Sigmoid colon (tissue), 7 donors: Measurements from ENCODE around the gene HOXB8. TPM values are rescaled to one million over a fixed set of nuclear protein-coding genes. Genes with fewer than 3 reads are reported as not detected.

ENCODE experiments used
- DNase-seq: peaks from one replicate; pipeline ENCODE4 v3.0.0-alpha.2; 2019
- H3K27ac ChIP-seq, 4 donors: fragments of 200-600 bp; sonication (generic); one replicate each; pipeline ENCODE4 v1.5.1; 2016 to 2019; ENCODE audit warnings: mild to moderate bottlenecking in 1 of 4
- H3K27me3 ChIP-seq, 3 donors: fragments of 200-600 bp; sonication (generic); one replicate each; pipeline ENCODE4 v1.5.1; 2019; ENCODE audit warnings: mild to moderate bottlenecking in 1 of 3
- H3K36me3 ChIP-seq, 4 donors: fragments of 200-600 bp; sonication (generic); one replicate each; pipeline ENCODE4 v1.5.1; 2016 to 2019
- H3K4me1 ChIP-seq, 4 donors: fragments of 200-600 bp; sonication (generic); one replicate each; pipeline ENCODE4 v1.5.1; 2017 to 2019
- H3K4me3 ChIP-seq, 4 donors: fragments of 200-600 bp; sonication (generic); one replicate each; pipeline ENCODE4 v1.5.1; 2017 to 2019; ENCODE audit warnings: mild to moderate bottlenecking in 2 of 4, moderate library complexity in 1 of 4
- H3K9me3 ChIP-seq, 4 donors: fragments of 200-600 bp in 3 of 4; sonication (generic) in 3 of 4; one replicate each; pipeline versions ENCODE4 v1.5.1 to v1.6.1; 2013 to 2019
- EP300 ChIP-seq, 4 donors: sonication (generic); formaldehyde crosslinking; IDR thresholded peaks; one replicate each; pipeline ENCODE4 v1.6.1; 2017; ENCODE audit warnings: antibody characterized with exemption in 4 of 4
- POLR2A ChIP-seq, 2 donors: fragments of 450-650 bp; IDR thresholded peaks; one replicate each; pipeline ENCODE4 v1.6.1; 2016; ENCODE audit warnings: antibody characterized with exemption in 2 of 2, mild to moderate bottlenecking in 2 of 2, moderate library complexity in 2 of 2
- POLR2AphosphoS5 ChIP-seq, 4 donors: sonication (generic); formaldehyde crosslinking; IDR thresholded peaks; one replicate each; pipeline ENCODE4 v1.6.1; 2017; ENCODE audit warnings: antibody characterized with exemption in 4 of 4
- WGBS, 2 donors: extraction: QIAGEN DNeasy Blood & Tissue Kit; methylation state at CpG; one replicate each; pipeline ENCODE4 v1.1.7; 2013; 5-methylcytosine and 5-hydroxymethylcytosine counted together
- intact Hi-C: fragments of 100-400 bp; cut with DNase I; formaldehyde crosslinking; loops from one replicate; pipeline ENCODE4 v1.15.1; 2023
- polyA plus RNA-seq, 3 donors: library from polyadenylated mRNA; stranded (reverse); fragments of 200-250 nt; gene quantifications; one replicate each; pipeline ENCODE4 v1.2.3, GENCODE V29; 2013
- total RNA-seq, 4 donors: library from RNA; depleted of rRNA; stranded (reverse); fragments of >200 nt; gene quantifications; one replicate each; pipeline ENCODE4 v1.1.0, GENCODE V29; 2016
- TF ChIP-seq, protein P1 (sequence below), 4 experiments: fragments of 450-650 bp in 3 of 4; fragments of 200-600 bp in 1 of 4; IDR thresholded peaks; one replicate each; pipeline ENCODE4 v1.5.1; 2016 to 2019; ENCODE audit warnings: antibody characterized with exemption in 4 of 4, mild to moderate bottlenecking in 3 of 4, moderate library complexity in 2 of 4
- donor health status: healthy with polysubstance abuse.
- donor health status: Bipolar disorder and iron deficiency.
- donor health status: healthy.

Gene HOXB8
- total and polyA plus RNA-seq, 7 donors = 0.68 to 3.4 (median 2.2) TPM; not detected in 3

DNA sequence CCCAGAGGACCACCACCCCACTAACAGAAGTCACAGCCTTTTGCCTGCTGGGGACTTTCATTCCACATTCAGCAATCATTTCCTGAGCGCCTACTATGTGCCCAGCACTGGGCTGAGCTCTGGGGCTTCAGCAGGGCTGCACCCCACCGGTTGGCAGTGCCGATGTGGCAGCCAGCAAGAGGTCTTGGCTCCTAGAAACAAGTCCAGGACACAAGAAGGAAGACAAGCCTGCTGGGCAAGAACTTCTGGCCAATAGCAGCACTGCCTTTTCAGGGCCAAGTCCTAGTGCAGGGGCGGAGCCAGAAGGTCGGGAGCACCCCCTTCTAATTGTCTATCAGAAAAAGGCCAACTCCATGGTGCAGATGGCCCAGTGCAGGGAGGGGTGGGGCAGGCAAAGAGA lies 24.0 kb upstream of the HOXB8 start:
- peak; percentile 39 for DNase-seq
- WGBS, 2 donors = 13 to 52% methylated on average over 5 of the region's 5 CpGs
- Histone ChIP-seq H3K4me1 (peaks cover 0 to 10% (median 3%) of the 10 kb centered on the region in 4 donors), H3K4me3 (no peak overlapping the region), H3K9me3 (no peaks in the 10 kb centered on the region), H3K27me3 (peaks cover 48 to 100% (median 86%) of the 10 kb centered on the region in 3 donors), H3K36me3 (no peaks in the 10 kb centered on the region), H3K27ac (no peak overlapping the region)
- TF ChIP-seq POLR2AphosphoS5 (IDR thresholded peaks at IDR 0.05) (no peak), POLR2A (IDR thresholded peaks at IDR 0.05) (peak in 1 of 2 donors; percentile 54)
- intact Hi-C loops = no loop called here

GRCh38 chr17:48637323-48638260 lies 22.5 kb upstream of the HOXB8 start:
- intact Hi-C loops = no loop called here
- whole genome bisulfite sequencing, 2 donors = 25 to 61% methylated on average over 18 of the region's 18 CpGs
- Histone ChIP-seq H3K27me3 (peaks cover 55 to 100% (median 86%) of the 10 kb centered on the region in 3 donors), H3K36me3 (no peaks in the 10 kb centered on the region), H3K4me1 (peaks cover 0 to 19% (median 7%) of the 10 kb centered on the region in 4 donors), H3K27ac (no peak overlapping the region), H3K4me3 (no peak overlapping the region), H3K9me3 (no peaks in the 10 kb centered on the region)
- DNase-seq = peak; percentile 38
- TF ChIP-seq POLR2AphosphoS5 (IDR thresholded peaks at IDR 0.05) (no peak), EP300 (IDR thresholded peaks at IDR 0.05) (no peak), POLR2A (IDR thresholded peaks at IDR 0.05) (no peak)
- TF ChIP-seq, protein P1, sequence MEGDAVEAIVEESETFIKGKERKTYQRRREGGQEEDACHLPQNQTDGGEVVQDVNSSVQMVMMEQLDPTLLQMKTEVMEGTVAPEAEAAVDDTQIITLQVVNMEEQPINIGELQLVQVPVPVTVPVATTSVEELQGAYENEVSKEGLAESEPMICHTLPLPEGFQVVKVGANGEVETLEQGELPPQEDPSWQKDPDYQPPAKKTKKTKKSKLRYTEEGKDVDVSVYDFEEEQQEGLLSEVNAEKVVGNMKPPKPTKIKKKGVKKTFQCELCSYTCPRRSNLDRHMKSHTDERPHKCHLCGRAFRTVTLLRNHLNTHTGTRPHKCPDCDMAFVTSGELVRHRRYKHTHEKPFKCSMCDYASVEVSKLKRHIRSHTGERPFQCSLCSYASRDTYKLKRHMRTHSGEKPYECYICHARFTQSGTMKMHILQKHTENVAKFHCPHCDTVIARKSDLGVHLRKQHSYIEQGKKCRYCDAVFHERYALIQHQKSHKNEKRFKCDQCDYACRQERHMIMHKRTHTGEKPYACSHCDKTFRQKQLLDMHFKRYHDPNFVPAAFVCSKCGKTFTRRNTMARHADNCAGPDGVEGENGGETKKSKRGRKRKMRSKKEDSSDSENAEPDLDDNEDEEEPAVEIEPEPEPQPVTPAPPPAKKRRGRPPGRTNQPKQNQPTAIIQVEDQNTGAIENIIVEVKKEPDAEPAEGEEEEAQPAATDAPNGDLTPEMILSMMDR (IDR thresholded peaks at IDR 0.05) = no peak

- intact Hi-C loops = no loop called here
- no peak overlapping the region for H3K27ac ChIP-seq
- no peaks in the 10 kb centered on the region for H3K36me3 ChIP-seq
- H3K9me3 ChIP-seq = no peaks in the 10 kb centered on the region
- TF ChIP-seq EP300 (IDR thresholded peaks at IDR 0.05) = no peak
- TF ChIP-seq, protein P1 (IDR thresholded peaks at IDR 0.05) = peak in 3 of 4 experiments; percentile 15 to 31 (median 15)
- peaks cover 0 to 16% (median 7%) of the 10 kb centered on the region in 4 donors for H3K4me1 ChIP-seq
- H3K27me3 ChIP-seq = peaks cover 53 to 100% (median 86%) of the 10 kb centered on the region in 3 donors
- no peak overlapping the region for H3K4me3 ChIP-seq
- whole genome bisulfite sequencing, 2 donors = 3 to 6% methylated on average over 39 of the region's 39 CpGs
- peak; percentile 73 for DNase-seq
Measured at GRCh38 chr17:48636177-48637018, 21.3 kb upstream of the HOXB8 start.

GRCh38 chr17:48634493-48635208 lies 19.6 kb upstream of the HOXB8 start:
- Histone ChIP-seq H3K4me1 (peaks cover 0 to 16% (median 7%) of the 10 kb centered on the region in 4 donors), H3K4me3 (no peak overlapping the region), H3K27ac (no peak overlapping the region), H3K9me3 (no peaks in the 10 kb centered on the region), H3K36me3 (no peaks in the 10 kb centered on the region), H3K27me3 (peaks cover 55 to 100% (median 94%) of the 10 kb centered on the region in 3 donors)
- TF ChIP-seq POLR2AphosphoS5 (IDR thresholded peaks at IDR 0.05) = no peak
- no peak for TF ChIP-seq EP300 (IDR thresholded peaks at IDR 0.05)
- TF ChIP-seq, protein P1 (IDR thresholded peaks at IDR 0.05) = no peak
- TF ChIP-seq POLR2A (IDR thresholded peaks at IDR 0.05) = no peak
- peak; percentile 35 for DNase-seq
- intact Hi-C loops = no loop called here
- 15 to 51% methylated on average over 20 of the region's 20 CpGs for WGBS, 2 donors
